Measurements from ENCODE around the gene KCTD12.

The KCTD12 gene

GRCh38 chr13:76886292-76887075 lies at the start of gene KCTD12:
Gene KCTD12, minus strand, starts transcription at chr13:76886405. Its CDS starts 257 bp downstream, at chr13:76886148.
- DNase-seq (ENCODE audit: low spot score), result peak; percentile 89
- peak within 1 kb of the TSS; percentile 89 for H3K4me3 ChIP-seq
- TF ChIP-seq, protein P1, sequence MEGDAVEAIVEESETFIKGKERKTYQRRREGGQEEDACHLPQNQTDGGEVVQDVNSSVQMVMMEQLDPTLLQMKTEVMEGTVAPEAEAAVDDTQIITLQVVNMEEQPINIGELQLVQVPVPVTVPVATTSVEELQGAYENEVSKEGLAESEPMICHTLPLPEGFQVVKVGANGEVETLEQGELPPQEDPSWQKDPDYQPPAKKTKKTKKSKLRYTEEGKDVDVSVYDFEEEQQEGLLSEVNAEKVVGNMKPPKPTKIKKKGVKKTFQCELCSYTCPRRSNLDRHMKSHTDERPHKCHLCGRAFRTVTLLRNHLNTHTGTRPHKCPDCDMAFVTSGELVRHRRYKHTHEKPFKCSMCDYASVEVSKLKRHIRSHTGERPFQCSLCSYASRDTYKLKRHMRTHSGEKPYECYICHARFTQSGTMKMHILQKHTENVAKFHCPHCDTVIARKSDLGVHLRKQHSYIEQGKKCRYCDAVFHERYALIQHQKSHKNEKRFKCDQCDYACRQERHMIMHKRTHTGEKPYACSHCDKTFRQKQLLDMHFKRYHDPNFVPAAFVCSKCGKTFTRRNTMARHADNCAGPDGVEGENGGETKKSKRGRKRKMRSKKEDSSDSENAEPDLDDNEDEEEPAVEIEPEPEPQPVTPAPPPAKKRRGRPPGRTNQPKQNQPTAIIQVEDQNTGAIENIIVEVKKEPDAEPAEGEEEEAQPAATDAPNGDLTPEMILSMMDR (IDR thresholded peaks at IDR 0.05), result no peak
- H3K27ac ChIP-seq, result peak within 1 kb of the TSS; percentile 90 to 95

GRCh38 chr13:76934671-76935070 lies 48.5 kb upstream of the KCTD12 start:
- TF ChIP-seq, protein P1 (IDR thresholded peaks at IDR 0.05), result no peak
- Histone ChIP-seq H3K27ac (no peak overlapping the region), H3K4me3 (no peak overlapping the region)
- DNase-seq (ENCODE audit: low spot score), result no peak

DNA sequence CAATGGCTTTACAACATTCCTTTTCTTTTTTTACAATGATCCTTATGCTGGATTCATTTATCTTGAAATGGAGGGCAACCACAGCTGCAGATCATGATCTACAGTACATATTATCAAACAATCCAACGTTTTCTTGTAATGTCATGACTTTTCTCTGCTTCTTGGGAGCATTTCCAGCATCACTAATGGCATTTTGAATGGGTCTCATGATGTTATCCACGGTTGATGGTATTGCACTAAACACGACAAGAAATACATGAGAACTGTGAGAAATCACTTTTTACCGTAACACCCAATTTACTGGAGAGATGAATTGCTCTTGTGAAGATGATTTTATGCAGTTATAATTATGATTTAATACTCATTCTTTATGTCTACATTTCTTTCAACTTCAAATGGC lies 45.9 kb upstream of the KCTD12 start:
- Histone ChIP-seq H3K4me3 (no peak overlapping the region), H3K27ac (no peak overlapping the region)
- TF ChIP-seq, protein P1 (IDR thresholded peaks at IDR 0.05), result no peak
- no peak for DNase-seq (ENCODE audit: low spot score)

DNA sequence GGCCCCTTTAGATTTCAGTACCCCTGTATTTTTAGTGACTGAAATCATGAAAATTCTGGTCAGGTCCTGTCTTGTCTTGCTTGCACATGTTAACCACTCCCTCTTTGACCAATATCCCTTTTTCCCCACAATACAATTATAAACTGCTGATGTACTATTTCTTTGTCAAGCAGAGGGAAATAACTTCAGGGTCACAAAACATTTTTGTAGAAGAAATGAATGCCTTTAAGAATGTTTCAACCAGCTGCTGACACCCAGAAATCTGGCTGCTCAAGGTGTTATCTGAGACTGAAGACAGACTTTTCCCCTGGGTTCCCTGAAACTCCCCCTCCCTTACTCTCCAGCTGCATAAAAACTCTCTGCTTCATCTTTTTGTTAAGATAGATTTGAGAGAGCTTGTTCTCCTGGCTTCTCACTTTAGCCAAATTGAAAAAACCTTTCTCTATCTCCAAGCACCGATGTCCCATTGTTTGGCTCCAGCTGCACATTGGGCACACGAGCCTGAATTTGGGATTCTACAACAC lies 43.7 kb upstream of the KCTD12 start:
- TF ChIP-seq, protein P1 (IDR thresholded peaks at IDR 0.05), result no peak
- H3K4me3 ChIP-seq, result no peak overlapping the region
- no peak for DNase-seq (ENCODE audit: low spot score)
- H3K27ac ChIP-seq, result no peak overlapping the region

DNA sequence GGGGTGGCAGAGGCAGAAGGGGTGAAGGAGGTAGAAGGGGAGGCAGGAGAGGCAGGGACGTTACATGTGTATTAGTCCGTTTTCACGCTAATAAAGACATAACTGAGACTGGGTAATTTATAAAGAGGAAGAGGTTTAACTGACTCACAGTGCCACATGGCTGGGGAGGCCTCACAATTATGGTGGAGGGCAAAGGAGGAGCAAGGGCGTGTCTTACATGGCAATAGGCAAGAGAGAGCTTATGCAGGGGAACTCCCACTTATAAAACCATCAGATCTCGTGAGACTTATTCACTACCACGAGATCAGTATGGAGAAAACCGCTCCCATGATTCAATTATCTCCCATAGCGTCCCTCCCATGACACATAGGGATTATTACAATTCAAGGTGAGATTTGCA lies 43.1 kb upstream of the KCTD12 start:
- H3K4me3 ChIP-seq, result no peak overlapping the region
- no peak overlapping the region for H3K27ac ChIP-seq
- no peak for DNase-seq (ENCODE audit: low spot score)
- TF ChIP-seq, protein P1 (IDR thresholded peaks at IDR 0.05), result no peak

DNA sequence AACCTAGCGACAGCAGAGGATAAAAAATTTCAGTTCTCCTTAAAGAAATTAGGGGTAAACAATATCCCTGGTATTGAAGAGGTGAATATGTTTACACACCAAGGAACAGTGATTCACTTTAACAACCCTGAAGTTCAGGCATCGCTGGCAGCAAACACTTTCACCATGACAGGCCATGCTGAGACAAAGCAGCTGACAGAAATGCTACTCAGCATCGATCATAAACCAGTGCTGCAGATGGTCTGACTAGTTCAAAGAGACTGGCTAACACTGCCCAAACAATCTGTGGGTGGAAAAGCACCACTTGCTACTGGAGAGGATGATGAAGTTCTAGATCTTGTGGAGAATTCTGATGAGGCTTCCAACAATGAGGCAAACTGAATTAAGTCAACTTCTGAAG lies 42.3 kb upstream of the KCTD12 start:
- TF ChIP-seq, protein P1 (IDR thresholded peaks at IDR 0.05), result no peak
- Histone ChIP-seq H3K27ac (no peak overlapping the region), H3K4me3 (no peak overlapping the region)
- no peak for DNase-seq (ENCODE audit: low spot score)

DNA sequence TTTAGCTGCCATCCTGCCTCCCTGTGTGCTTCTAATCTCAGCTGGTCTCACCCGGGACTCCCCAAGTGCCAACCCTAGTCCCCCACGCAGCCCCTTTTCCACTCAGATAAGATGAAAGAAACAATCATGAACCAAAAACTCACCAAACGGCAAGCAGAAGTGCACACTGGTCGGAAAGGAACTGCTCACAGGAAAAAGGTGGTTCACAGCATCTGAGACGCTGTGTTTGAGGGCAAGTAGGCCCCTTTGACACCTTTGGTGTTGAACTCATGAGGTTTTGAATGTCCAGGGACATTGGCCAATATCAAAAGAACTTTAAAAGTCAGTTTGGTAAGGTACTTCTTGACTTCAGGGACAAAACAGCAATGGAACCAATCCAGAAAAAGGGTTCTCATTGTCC lies 41.8 kb upstream of the KCTD12 start:
- TF ChIP-seq, protein P1 (IDR thresholded peaks at IDR 0.05), result no peak
- no peak for DNase-seq (ENCODE audit: low spot score)
- H3K27ac ChIP-seq, result no peak overlapping the region
- H3K4me3 ChIP-seq, result no peak overlapping the region
